HUES64 (cell line): ENCODE data around the gene DNAH12.
A peak's percentile ranks its signal among the peaks of the same experiment; 100 is the strongest.

Source experiments
- H3K27ac ChIP-seq: 2 replicates; pipeline ENCODE4 v1.7.0; 2013; ENCODE audit warnings: low read depth, low read length, inconsistent platforms
- H3K27me3 ChIP-seq: 2 replicates; pipeline ENCODE4 v1.6.1; 2013; ENCODE audit warnings: mild to moderate bottlenecking, low read length; ENCODE audit not compliant: insufficient read depth
- H3K36me3 ChIP-seq: 2 replicates; pipeline ENCODE4 v1.6.1; 2013; ENCODE audit warnings: mild to moderate bottlenecking, low read length; ENCODE audit not compliant: insufficient read depth
- H3K4me1 ChIP-seq: 2 replicates; pipeline ENCODE4 v1.6.1; 2013; ENCODE audit warnings: mild to moderate bottlenecking, low read length, moderate library complexity; ENCODE audit not compliant: insufficient read depth
- H3K4me3 ChIP-seq: 2 replicates; pipeline ENCODE4 v1.5.1; 2013; ENCODE audit warnings: mild to moderate bottlenecking, low read length, moderate library complexity
- H3K9ac ChIP-seq: 2 replicates; pipeline ENCODE4 v1.6.1; 2013; ENCODE audit warnings: mild to moderate bottlenecking, low read depth, low read length
- H3K9me3 ChIP-seq: 2 replicates; pipeline ENCODE4 v1.6.1; 2013; ENCODE audit warnings: low read depth, low read length; ENCODE audit not compliant: insufficient read depth
- WGBS: fragments of 150-250, 120-280 bp; methylation state at CpG from one replicate; pipeline ENCODE4 v1.1.7; 2013; ENCODE audit warnings: missing lambda C conversion rate; 5-methylcytosine and 5-hydroxymethylcytosine counted together

DNAH12 gene

GRCh38 chr3:57570878-57571277 lies 26.7 kb upstream of the DNAH12 start:
- Histone ChIP-seq H3K27ac (no peak overlapping the region), H3K9ac (no peak overlapping the region), H3K36me3 (peaks cover 68% of the 10 kb centered on the region)

GRCh38 chr3:57569859-57570450 lies 25.8 kb upstream of the DNAH12 start:
- WGBS, result 90% methylated on average over 5 of the region's 6 CpGs

More at GRCh38 chr3:57570878-57571277, 26.7 kb upstream of the DNAH12 start:
- Histone ChIP-seq H3K27me3 (no peaks in the 10 kb centered on the region), H3K9me3 (no peaks in the 10 kb centered on the region), H3K4me1 (no peaks in the 10 kb centered on the region), H3K4me3 (no peak overlapping the region)
- WGBS, result 100% methylated on average over 1 of the region's 2 CpGs

GRCh38 chr3:57559526-57559925 lies 15.4 kb upstream of the DNAH12 start:
- peaks cover 32% of the 10 kb centered on the region for H3K36me3 ChIP-seq

More at GRCh38 chr3:57569859-57570450, 25.8 kb upstream of the DNAH12 start:
- no peak overlapping the region for H3K9ac ChIP-seq
- H3K4me1 ChIP-seq, result no peaks in the 10 kb centered on the region
- H3K4me3 ChIP-seq, result no peak overlapping the region
- peaks cover 65% of the 10 kb centered on the region for H3K36me3 ChIP-seq
- H3K27ac ChIP-seq, result no peak overlapping the region
- no peaks in the 10 kb centered on the region for H3K9me3 ChIP-seq
- H3K27me3 ChIP-seq, result no peaks in the 10 kb centered on the region

GRCh38 chr3:57557085-57557537 lies 13.0 kb upstream of the DNAH12 start:
- peaks cover 26% of the 10 kb centered on the region for H3K36me3 ChIP-seq
- 18% methylated on average over 29 of the region's 29 CpGs for WGBS
- H3K4me3 ChIP-seq, result peak overlapping the region; percentile 87

More at GRCh38 chr3:57559526-57559925, 15.4 kb upstream of the DNAH12 start:
- H3K27me3 ChIP-seq, result no peaks in the 10 kb centered on the region
- peaks cover 8% of the 10 kb centered on the region for H3K4me1 ChIP-seq
- H3K27ac ChIP-seq, result no peak overlapping the region
- H3K4me3 ChIP-seq, result no peak overlapping the region
- no peaks in the 10 kb centered on the region for H3K9me3 ChIP-seq
- H3K9ac ChIP-seq, result no peak overlapping the region
- 100% methylated on average over 1 of the region's 1 CpG for WGBS

GRCh38 chr3:57556459-57557084 lies 12.4 kb upstream of the DNAH12 start:
- H3K4me3 ChIP-seq, result peak overlapping the region; percentile 87
- peaks cover 21% of the 10 kb centered on the region for H3K36me3 ChIP-seq
- no peaks in the 10 kb centered on the region for H3K9me3 ChIP-seq
- H3K9ac ChIP-seq, result peak overlapping the region; percentile 73
- WGBS, result 8% methylated on average over 54 of the region's 54 CpGs
- peaks cover 8% of the 10 kb centered on the region for H3K4me1 ChIP-seq
- peak overlapping the region; percentile 66; the same call in 1 of the 2 replicates for H3K27ac ChIP-seq
- H3K27me3 ChIP-seq, result no peaks in the 10 kb centered on the region

More at GRCh38 chr3:57557085-57557537, 13.0 kb upstream of the DNAH12 start:
- H3K4me1 ChIP-seq, result peaks cover 8% of the 10 kb centered on the region
- H3K9me3 ChIP-seq, result no peaks in the 10 kb centered on the region
- peak overlapping the region; percentile 73 for H3K9ac ChIP-seq
- no peak overlapping the region for H3K27ac ChIP-seq
- H3K27me3 ChIP-seq, result no peaks in the 10 kb centered on the region

GRCh38 chr3:57555738-57556458 lies 11.8 kb upstream of the DNAH12 start, which contains the start of gene PDE12:
Gene PDE12 (plus strand): TSS chr3:57556274. CDS start chr3:57556380, 106 bp downstream.
- H3K4me3 ChIP-seq, result peak within 1 kb of the TSS; percentile 87
- peak within 1 kb of the TSS; percentile 73 for H3K9ac ChIP-seq
- 37% methylated on average over 54 of the region's 54 CpGs for WGBS
- H3K4me1 ChIP-seq, result peaks cover 8% of the 10 kb centered on the region
- H3K36me3 ChIP-seq, result peaks cover 14% of the 10 kb centered on the region
- H3K27me3 ChIP-seq, result no peaks in the 10 kb centered on the region
- H3K27ac ChIP-seq, result peak within 1 kb of the TSS; percentile 66
- no peaks in the 10 kb centered on the region for H3K9me3 ChIP-seq

- H3K4me1 ChIP-seq, result peaks cover 8% of the 10 kb centered on the region
- peak overlapping the region; percentile 73 for H3K9ac ChIP-seq
- H3K27ac ChIP-seq, result no peak overlapping the region; the same call in 1 of the 2 replicates
- H3K9me3 ChIP-seq, result no peaks in the 10 kb centered on the region
- H3K4me3 ChIP-seq, result peak overlapping the region; percentile 87
- peaks cover 10% of the 10 kb centered on the region for H3K36me3 ChIP-seq
- WGBS, result 96% methylated on average over 8 of the region's 8 CpGs
- H3K27me3 ChIP-seq, result no peaks in the 10 kb centered on the region
These were observed 11.2 kb upstream of the DNAH12 start for GRCh38 chr3:57555306-57555705.

- H3K4me1 ChIP-seq, result peaks cover 6% of the 10 kb centered on the region; the same call in 1 of the 2 replicates
- no peaks in the 10 kb centered on the region for H3K36me3 ChIP-seq
- 82% methylated on average over 1 of the region's 1 CpG for WGBS
- H3K9ac ChIP-seq, result no peak overlapping the region
- no peaks in the 10 kb centered on the region for H3K27me3 ChIP-seq
- H3K9me3 ChIP-seq, result no peaks in the 10 kb centered on the region
- H3K4me3 ChIP-seq, result no peak overlapping the region
- no peak overlapping the region for H3K27ac ChIP-seq
These were observed 2.5 kb upstream of the DNAH12 start for GRCh38 chr3:57546616-57547015.

- no peak overlapping the region for H3K27ac ChIP-seq
- H3K4me1 ChIP-seq, result peaks cover 6% of the 10 kb centered on the region; the same call in 1 of the 2 replicates
These were observed 1.6 kb upstream of the DNAH12 start for GRCh38 chr3:57545636-57546268.

GRCh38 chr3:57538465-57538864 lies 5.7 kb downstream of the DNAH12 start:
- WGBS, result 92% methylated on average over 3 of the region's 3 CpGs
- H3K9ac ChIP-seq, result no peak overlapping the region
- H3K36me3 ChIP-seq, result no peaks in the 10 kb centered on the region
- no peaks in the 10 kb centered on the region for H3K9me3 ChIP-seq
- no peaks in the 10 kb centered on the region for H3K27me3 ChIP-seq
- H3K27ac ChIP-seq, result no peak overlapping the region
- H3K4me1 ChIP-seq, result no peaks in the 10 kb centered on the region
- H3K4me3 ChIP-seq, result no peak overlapping the region

More at GRCh38 chr3:57545636-57546268, 1.6 kb upstream of the DNAH12 start:
- no peak overlapping the region for H3K4me3 ChIP-seq
- H3K27me3 ChIP-seq, result no peaks in the 10 kb centered on the region
- H3K9me3 ChIP-seq, result no peaks in the 10 kb centered on the region
- WGBS, result 92% methylated on average over 7 of the region's 7 CpGs
- no peak overlapping the region for H3K9ac ChIP-seq
- H3K36me3 ChIP-seq, result no peaks in the 10 kb centered on the region
